ENCODE data around the gene SYNE3. TPM values are rescaled to one million over a fixed set of nuclear protein-coding genes. Genes with fewer than 3 reads are reported as not detected.

Gene SYNE3
- total and polyA plus RNA-seq, 9 of the 15 experiments (the other 6 are each of a cell fraction or from before 2014, with no cell fraction given) = 0.04 to 3.1 (median 0.55) TPM

DNA sequence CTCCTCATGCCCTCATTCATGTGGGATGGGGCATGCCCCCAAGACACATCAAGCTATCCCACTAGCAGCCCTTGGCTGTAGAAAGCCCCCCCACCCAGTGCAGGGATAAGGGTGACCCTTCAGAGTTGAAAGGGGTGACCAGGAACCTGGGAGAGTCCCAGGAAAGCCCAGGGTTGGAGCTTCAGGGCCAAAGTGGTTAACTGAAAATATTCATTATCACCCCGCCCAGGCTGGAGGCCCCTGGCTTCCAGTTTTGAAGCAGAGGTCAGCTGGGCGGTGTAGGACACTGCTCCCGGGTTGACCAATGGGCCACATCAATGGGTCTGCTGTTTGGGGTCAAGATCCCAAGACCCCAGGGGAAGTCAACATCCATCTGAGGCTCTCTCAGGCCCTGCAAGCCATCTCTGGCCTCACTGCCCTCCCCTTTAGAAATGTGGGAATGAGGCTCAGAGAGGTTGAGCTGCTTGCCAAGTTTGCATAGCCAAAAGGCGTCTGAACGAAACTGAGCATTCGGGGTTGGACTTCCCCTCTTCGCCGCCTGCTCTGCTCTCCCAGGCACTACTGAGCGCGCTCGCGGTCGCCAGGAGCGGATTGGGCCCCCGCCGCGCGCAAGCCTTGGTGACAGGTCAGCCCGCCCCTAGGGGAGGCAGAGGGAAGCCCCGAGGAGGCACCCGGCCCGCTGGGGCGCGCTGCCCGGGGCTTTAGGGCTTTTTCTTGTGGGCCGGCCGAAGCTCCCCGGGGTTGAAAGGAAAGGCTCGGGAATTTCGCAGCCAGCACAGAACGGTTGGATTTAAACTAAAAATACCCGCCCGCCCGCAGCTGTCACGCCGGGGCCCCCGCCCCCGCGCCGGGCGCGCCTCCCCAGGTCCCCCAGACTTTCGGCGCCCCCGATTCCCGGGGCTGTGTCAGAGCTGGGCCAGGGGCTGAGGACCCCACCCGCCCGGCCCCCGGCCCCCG lies 576 bp downstream of the SYNE3 start (continued):
- TF ChIP-seq ZFP36 (IDR thresholded peaks at IDR 0.05; ENCODE audit: low read depth, low read length, partially characterized antibody) (peak; percentile 67), ZFP30 (CRISPR knock-in tag; IDR thresholded peaks at IDR 0.05; ENCODE audit: borderline replicate concordance) (no peak), ZNF639 (CRISPR knock-in tag; conservative IDR thresholded peaks at IDR 0.05 in 1 of 2, IDR thresholded peaks at IDR 0.05 in 1 of 2) (no peak), PATZ1 (CRISPR knock-in tag; IDR thresholded peaks at IDR 0.05; ENCODE audit: borderline replicate concordance) (no peak), ZNF77 (CRISPR knock-in tag; IDR thresholded peaks at IDR 0.05) (no peak), ZNF23 (CRISPR knock-in tag; IDR thresholded peaks at IDR 0.05) (no peak), BCL6 (CRISPR knock-in tag; IDR thresholded peaks at IDR 0.05) (no peak), LCOR (CRISPR knock-in tag; IDR thresholded peaks at IDR 0.05) (no peak), ZNF780A (CRISPR knock-in tag; IDR thresholded peaks at IDR 0.05) (no peak), NR2C1 (IDR thresholded peaks at IDR 0.05) (no peak), NR2C1 (tag; IDR thresholded peaks at IDR 0.05) (no peak), TSHZ1 (CRISPR knock-in tag; IDR thresholded peaks at IDR 0.05) (no peak), CTBP1 (IDR thresholded peaks at IDR 0.05; ENCODE audit: borderline replicate concordance) (0 out of 2 replicates have a peak, but pooled peaks have one; percentile 25)
- TF ChIP-seq, protein P1, sequence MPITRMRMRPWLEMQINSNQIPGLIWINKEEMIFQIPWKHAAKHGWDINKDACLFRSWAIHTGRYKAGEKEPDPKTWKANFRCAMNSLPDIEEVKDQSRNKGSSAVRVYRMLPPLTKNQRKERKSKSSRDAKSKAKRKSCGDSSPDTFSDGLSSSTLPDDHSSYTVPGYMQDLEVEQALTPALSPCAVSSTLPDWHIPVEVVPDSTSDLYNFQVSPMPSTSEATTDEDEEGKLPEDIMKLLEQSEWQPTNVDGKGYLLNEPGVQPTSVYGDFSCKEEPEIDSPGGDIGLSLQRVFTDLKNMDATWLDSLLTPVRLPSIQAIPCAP (CRISPR knock-in tag; IDR thresholded peaks at IDR 0.05; ENCODE audit: borderline replicate concordance) = no peak
- TF ChIP-seq, protein P2, sequence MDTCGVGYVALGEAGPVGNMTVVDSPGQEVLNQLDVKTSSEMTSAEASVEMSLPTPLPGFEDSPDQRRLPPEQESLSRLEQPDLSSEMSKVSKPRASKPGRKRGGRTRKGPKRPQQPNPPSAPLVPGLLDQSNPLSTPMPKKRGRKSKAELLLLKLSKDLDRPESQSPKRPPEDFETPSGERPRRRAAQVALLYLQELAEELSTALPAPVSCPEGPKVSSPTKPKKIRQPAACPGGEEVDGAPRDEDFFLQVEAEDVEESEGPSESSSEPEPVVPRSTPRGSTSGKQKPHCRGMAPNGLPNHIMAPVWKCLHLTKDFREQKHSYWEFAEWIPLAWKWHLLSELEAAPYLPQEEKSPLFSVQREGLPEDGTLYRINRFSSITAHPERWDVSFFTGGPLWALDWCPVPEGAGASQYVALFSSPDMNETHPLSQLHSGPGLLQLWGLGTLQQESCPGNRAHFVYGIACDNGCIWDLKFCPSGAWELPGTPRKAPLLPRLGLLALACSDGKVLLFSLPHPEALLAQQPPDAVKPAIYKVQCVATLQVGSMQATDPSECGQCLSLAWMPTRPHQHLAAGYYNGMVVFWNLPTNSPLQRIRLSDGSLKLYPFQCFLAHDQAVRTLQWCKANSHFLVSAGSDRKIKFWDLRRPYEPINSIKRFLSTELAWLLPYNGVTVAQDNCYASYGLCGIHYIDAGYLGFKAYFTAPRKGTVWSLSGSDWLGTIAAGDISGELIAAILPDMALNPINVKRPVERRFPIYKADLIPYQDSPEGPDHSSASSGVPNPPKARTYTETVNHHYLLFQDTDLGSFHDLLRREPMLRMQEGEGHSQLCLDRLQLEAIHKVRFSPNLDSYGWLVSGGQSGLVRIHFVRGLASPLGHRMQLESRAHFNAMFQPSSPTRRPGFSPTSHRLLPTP (IDR thresholded peaks at IDR 0.05; ENCODE audit: borderline replicate concordance, extremely low read depth, insufficient read length) = no peak
